ENCODE measurements around the gene PLA2G4E.

Gene PLA2G4E

DNA sequence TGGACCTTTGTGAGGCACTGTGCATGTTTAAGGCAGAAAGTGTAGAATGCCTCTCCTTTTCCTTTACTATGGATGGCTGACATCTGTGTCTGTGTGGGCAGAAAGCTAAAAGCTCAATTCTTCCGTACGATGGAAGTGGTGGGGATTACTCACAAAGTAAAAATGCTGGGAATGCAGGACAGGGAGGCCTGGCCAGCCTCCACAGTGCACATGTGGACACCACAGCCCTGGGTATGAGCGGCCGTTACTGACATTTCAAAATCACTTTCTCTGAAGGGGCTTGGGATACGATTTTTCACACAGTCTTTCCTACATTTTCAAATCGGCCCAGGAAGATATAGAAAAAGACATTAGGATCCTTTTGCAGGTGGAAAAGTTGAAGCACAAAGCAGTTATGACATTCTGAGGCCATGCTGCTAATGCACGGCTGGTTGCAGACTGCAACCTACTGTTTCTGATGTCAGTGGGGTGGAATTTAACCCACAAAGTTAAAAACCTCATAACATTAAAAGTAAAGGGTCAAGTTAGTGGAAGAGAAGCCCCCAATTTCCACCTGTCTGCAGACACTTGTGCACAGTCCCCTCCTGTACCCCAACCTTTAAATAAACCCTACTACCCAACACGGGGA is 76.4 kb downstream of the PLA2G4E start:
- H3K4me1 ChIP-seq (ENCODE audit: insufficient read depth, insufficient read length): peaks cover 10% of the 10 kb centered on the region

DNA sequence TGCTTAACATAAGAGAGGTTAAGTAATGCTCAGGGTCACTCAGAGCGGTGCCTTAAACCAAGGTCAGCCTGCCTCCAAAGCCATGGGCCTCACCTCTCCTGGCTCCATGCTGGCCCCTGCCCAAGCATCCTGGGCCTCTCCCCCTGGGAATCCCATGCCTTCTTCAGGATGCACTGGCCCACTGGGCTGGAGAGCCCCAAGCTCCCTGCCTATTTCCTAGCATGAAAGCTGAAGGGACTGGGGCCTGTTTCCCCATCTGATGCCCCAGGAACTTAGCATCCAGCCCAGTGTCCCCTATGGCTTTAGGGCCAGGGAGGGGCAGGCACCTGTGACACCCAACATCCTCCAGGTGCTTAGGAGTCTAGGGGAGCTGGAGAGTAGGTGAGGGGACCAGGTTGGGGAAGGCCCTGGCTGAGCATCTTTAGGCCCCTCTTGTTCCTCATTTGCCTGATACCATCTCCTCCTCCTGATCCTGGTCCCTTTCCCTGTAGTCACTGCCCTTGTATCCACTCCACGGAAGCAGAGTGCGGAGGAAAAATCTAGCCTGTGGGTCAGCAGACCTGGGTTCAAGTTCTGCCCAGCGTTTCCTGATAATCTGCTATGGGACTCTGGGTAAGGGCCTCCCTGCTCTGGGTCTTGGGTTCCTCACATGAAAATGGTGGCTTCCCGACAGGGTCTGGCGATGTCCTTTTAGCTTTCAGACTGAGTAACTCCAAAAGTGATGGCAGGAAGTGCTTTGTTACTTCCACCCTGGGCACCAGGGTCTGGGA is 77.1 kb downstream of the PLA2G4E start:
- H3K4me3 ChIP-seq (ENCODE audit: insufficient read length, low read depth): no peak overlapping the region
- DNase-seq (ENCODE audit: low read depth, low spot score): no peak
- no peak for TF ChIP-seq ZNF274 (IDR thresholded peaks at IDR 0.05; ENCODE audit: low read depth, low read length)
- TF ChIP-seq SUZ12 (IDR thresholded peaks at IDR 0.05; ENCODE audit: extremely low read depth, insufficient read depth, insufficient read length): no peak
- no peak for TF ChIP-seq YY1 (IDR thresholded peaks at IDR 0.05; ENCODE audit: insufficient read depth, insufficient read length)
- no peak overlapping the region for H3K9ac ChIP-seq (ENCODE audit: insufficient read length, low read depth)
- no peaks in the 10 kb centered on the region for H3K27me3 ChIP-seq (ENCODE audit: insufficient read depth, insufficient read length)
- H3K36me3 ChIP-seq (ENCODE audit: insufficient read depth, insufficient read length, low read length): peaks cover 35% of the 10 kb centered on the region
- H3K9me3 ChIP-seq (ENCODE audit: insufficient read depth, low read length): no peaks in the 10 kb centered on the region
- H3K4me1 ChIP-seq (ENCODE audit: insufficient read depth, insufficient read length): peaks cover 10% of the 10 kb centered on the region

More for the DNA sequence above, 76.4 kb downstream of the PLA2G4E start:
- Histone ChIP-seq H3K27me3 (ENCODE audit: insufficient read depth, insufficient read length) (no peaks in the 10 kb centered on the region), H3K9ac (ENCODE audit: insufficient read length, low read depth) (no peak overlapping the region), H3K4me3 (ENCODE audit: insufficient read length, low read depth) (no peak overlapping the region), H3K36me3 (ENCODE audit: insufficient read depth, insufficient read length, low read length) (peaks cover 32% of the 10 kb centered on the region), H3K9me3 (ENCODE audit: insufficient read depth, low read length) (no peaks in the 10 kb centered on the region)
- no peak for TF ChIP-seq SUZ12 (IDR thresholded peaks at IDR 0.05; ENCODE audit: extremely low read depth, insufficient read depth, insufficient read length)
- no peak for TF ChIP-seq YY1 (IDR thresholded peaks at IDR 0.05; ENCODE audit: insufficient read depth, insufficient read length)
- no peak for TF ChIP-seq ZNF274 (IDR thresholded peaks at IDR 0.05; ENCODE audit: low read depth, low read length)
- peak; percentile 9 for DNase-seq (ENCODE audit: low read depth, low spot score)

DNA sequence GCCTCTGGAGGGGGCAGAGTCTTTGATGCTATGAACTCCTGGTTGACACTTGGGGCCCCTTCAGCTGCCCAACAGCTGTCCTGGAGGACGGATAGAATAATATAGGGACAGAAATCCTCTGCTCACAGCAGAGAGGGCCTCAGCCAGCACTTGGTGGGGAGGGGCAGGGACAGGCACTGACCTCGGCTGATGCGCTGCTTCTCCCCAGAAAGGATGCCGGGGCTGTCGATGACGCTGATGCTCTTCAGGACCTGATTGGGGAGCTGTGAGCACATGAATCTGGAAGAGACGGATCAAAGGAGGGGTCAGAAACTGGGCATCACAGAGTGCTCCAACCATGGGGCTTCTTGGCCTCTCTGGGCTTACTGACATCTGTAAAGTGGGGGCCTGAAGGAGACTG is 78.0 kb downstream of the PLA2G4E start:
- peaks cover 32% of the 10 kb centered on the region for H3K36me3 ChIP-seq (ENCODE audit: insufficient read depth, insufficient read length, low read length)
- H3K4me3 ChIP-seq (ENCODE audit: insufficient read length, low read depth): no peak overlapping the region
- H3K27me3 ChIP-seq (ENCODE audit: insufficient read depth, insufficient read length): no peaks in the 10 kb centered on the region
- TF ChIP-seq ZNF274 (IDR thresholded peaks at IDR 0.05; ENCODE audit: low read depth, low read length): no peak
- TF ChIP-seq SUZ12 (IDR thresholded peaks at IDR 0.05; ENCODE audit: extremely low read depth, insufficient read depth, insufficient read length): no peak
- peaks cover 10% of the 10 kb centered on the region for H3K4me1 ChIP-seq (ENCODE audit: insufficient read depth, insufficient read length)
- no peaks in the 10 kb centered on the region for H3K9me3 ChIP-seq (ENCODE audit: insufficient read depth, low read length)
- no peak overlapping the region for H3K9ac ChIP-seq (ENCODE audit: insufficient read length, low read depth)
- DNase-seq (ENCODE audit: low read depth, low spot score): no peak

DNA sequence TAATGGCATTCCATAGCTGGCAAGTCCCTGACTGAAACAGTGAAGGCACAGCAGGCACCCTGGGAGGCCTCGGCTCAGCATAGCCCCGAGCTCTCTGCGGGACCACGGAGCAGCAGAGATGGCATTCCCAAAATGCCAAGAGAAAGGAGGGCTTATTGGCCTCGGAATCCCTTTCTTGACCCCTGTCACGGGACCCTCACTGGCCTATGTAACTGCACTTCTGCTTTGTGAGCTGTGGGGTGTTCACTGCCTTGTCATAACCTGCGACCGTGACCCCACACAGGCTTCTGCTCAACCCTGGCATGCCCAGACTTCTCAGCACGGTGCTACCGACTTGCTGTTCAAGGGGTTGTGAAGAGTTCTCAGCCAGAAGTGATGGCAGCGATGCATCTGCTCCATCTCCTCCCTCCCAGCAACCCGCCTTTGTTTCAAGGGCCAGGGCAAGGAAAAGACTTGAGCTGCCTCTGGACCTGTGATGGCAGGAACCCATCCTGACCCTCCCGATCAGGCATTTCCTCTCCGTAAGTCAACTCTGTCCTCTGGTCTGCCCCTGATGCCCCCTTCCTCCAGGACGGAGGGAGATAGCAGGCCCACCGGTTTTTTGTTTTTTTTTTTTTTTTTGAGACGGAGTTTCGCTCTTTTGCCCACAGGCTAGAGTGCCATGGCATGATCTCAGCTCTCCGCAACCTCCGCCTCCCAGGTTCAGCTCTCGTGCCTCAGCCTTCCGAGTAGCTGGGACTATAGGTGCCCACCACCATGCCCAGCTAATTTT is 79.0 kb downstream of the PLA2G4E start:
- peaks cover 10% of the 10 kb centered on the region for H3K4me1 ChIP-seq (ENCODE audit: insufficient read depth, insufficient read length)
- H3K36me3 ChIP-seq (ENCODE audit: insufficient read depth, insufficient read length, low read length): peaks cover 40% of the 10 kb centered on the region
- DNase-seq (ENCODE audit: low read depth, low spot score): peak; percentile 20

DNA sequence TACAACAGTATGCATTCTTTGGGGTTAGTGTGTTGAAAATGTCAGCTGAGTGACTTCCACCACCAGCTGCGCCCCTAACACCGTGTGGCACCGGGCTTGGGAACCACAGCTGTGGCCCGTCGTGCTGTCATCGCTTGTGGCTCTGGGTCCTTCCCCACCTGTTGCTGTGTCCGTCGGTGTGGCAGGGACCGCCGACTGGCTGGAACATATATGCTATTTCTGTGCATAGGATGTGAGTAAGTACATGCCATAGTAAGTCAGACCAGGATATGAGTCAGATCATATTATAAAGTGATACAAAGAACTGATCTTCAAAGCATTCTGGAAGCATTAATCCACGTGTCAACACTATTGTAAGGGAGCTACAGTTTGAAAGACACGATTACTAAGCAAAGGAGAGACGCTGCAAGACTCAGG is 80.4 kb downstream of the PLA2G4E start:
- Histone ChIP-seq H3K36me3 (ENCODE audit: insufficient read depth, insufficient read length, low read length) (peaks cover 44% of the 10 kb centered on the region), H3K4me1 (ENCODE audit: insufficient read depth, insufficient read length) (peaks cover 7% of the 10 kb centered on the region), H3K9me3 (ENCODE audit: insufficient read depth, low read length) (no peaks in the 10 kb centered on the region), H3K27me3 (ENCODE audit: insufficient read depth, insufficient read length) (no peaks in the 10 kb centered on the region), H3K4me3 (ENCODE audit: insufficient read length, low read depth) (no peak overlapping the region), H3K9ac (ENCODE audit: insufficient read length, low read depth) (no peak overlapping the region)
- DNase-seq (ENCODE audit: low read depth, low spot score): no peak
- TF ChIP-seq ZNF274 (IDR thresholded peaks at IDR 0.05; ENCODE audit: low read depth, low read length) (no peak), YY1 (IDR thresholded peaks at IDR 0.05; ENCODE audit: insufficient read depth, insufficient read length) (no peak), SUZ12 (IDR thresholded peaks at IDR 0.05; ENCODE audit: extremely low read depth, insufficient read depth, insufficient read length) (no peak)

More for the DNA sequence above, 79.0 kb downstream of the PLA2G4E start:
- no peaks in the 10 kb centered on the region for H3K9me3 ChIP-seq (ENCODE audit: insufficient read depth, low read length)
- H3K27me3 ChIP-seq (ENCODE audit: insufficient read depth, insufficient read length): no peaks in the 10 kb centered on the region
- H3K4me3 ChIP-seq (ENCODE audit: insufficient read length, low read depth): no peak overlapping the region
- H3K9ac ChIP-seq (ENCODE audit: insufficient read length, low read depth): no peak overlapping the region
- no peak for TF ChIP-seq SUZ12 (IDR thresholded peaks at IDR 0.05; ENCODE audit: extremely low read depth, insufficient read depth, insufficient read length)
- no peak for TF ChIP-seq YY1 (IDR thresholded peaks at IDR 0.05; ENCODE audit: insufficient read depth, insufficient read length)
- no peak for TF ChIP-seq ZNF274 (IDR thresholded peaks at IDR 0.05; ENCODE audit: low read depth, low read length)

DNA sequence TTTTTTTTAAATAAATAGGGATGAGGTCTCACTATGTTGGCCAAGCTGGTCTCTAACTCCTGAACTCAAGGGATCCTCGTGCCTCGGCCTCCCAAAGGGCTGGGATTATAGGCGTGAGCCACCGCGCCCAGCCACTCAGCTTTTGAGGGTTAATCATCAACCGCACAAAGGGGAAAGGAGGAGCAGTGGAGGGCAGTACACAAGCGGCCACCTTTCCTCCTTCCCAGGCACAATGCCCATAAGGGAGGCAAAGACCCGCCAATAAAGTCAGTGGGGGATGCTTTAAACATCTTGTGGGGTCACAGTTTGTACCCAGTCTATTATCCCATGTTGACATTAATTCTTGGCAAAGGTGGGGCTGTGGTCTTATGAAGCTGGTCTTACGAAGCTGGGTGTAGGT is 80.9 kb downstream of the PLA2G4E start:
- no peak for DNase-seq (ENCODE audit: low read depth, low spot score)
- Histone ChIP-seq H3K36me3 (ENCODE audit: insufficient read depth, insufficient read length, low read length) (peaks cover 44% of the 10 kb centered on the region), H3K4me1 (ENCODE audit: insufficient read depth, insufficient read length) (peaks cover 8% of the 10 kb centered on the region), H3K9ac (ENCODE audit: insufficient read length, low read depth) (no peak overlapping the region), H3K9me3 (ENCODE audit: insufficient read depth, low read length) (no peaks in the 10 kb centered on the region), H3K4me3 (ENCODE audit: insufficient read length, low read depth) (no peak overlapping the region), H3K27me3 (ENCODE audit: insufficient read depth, insufficient read length) (no peaks in the 10 kb centered on the region)
- TF ChIP-seq SUZ12 (IDR thresholded peaks at IDR 0.05; ENCODE audit: extremely low read depth, insufficient read depth, insufficient read length): no peak
- no peak for TF ChIP-seq YY1 (IDR thresholded peaks at IDR 0.05; ENCODE audit: insufficient read depth, insufficient read length)
- no peak for TF ChIP-seq ZNF274 (IDR thresholded peaks at IDR 0.05; ENCODE audit: low read depth, low read length)

DNA sequence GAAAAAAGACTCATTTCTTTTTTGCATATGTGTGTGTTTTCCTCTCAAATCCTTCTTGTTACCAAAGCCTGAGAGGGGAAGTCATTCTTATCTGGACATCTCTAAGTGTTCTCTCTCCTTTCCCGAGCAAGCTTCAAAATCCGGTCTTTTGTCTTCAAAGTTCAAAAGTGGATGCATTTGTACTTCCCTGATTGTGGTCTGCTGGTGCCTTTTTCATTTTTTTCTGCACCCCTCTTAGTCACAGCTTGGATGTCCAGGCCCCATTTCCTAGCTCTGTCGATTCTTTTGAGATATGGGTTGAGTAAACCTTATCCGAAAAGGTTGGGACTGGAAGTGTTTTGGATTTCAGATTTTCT is 83.3 kb downstream of the PLA2G4E start:
- Histone ChIP-seq H3K4me3 (ENCODE audit: insufficient read length, low read depth) (no peak overlapping the region), H3K4me1 (ENCODE audit: insufficient read depth, insufficient read length) (peaks cover 13% of the 10 kb centered on the region), H3K9ac (ENCODE audit: insufficient read length, low read depth) (no peak overlapping the region), H3K9me3 (ENCODE audit: insufficient read depth, low read length) (no peaks in the 10 kb centered on the region), H3K27me3 (ENCODE audit: insufficient read depth, insufficient read length) (no peaks in the 10 kb centered on the region), H3K36me3 (ENCODE audit: insufficient read depth, insufficient read length, low read length) (peaks cover 40% of the 10 kb centered on the region)
- no peak for DNase-seq (ENCODE audit: low read depth, low spot score)
- TF ChIP-seq SUZ12 (IDR thresholded peaks at IDR 0.05; ENCODE audit: extremely low read depth, insufficient read depth, insufficient read length) (no peak), ZNF274 (IDR thresholded peaks at IDR 0.05; ENCODE audit: low read depth, low read length) (no peak), YY1 (IDR thresholded peaks at IDR 0.05; ENCODE audit: insufficient read depth, insufficient read length) (no peak)

Measured in NT2/D1 (cell line).